HPDE6-E6E7 (cell line): ENCODE measurements around the gene JPH3.
"Not testable (repeated sequence)": the region's sequence is repeated elsewhere in the genome, so short reads cannot be mapped to it uniquely, and the experiment has no call there.

Source experiments
- DNase-seq: peaks from one replicate; pipeline ENCODE4 v3.0.0; 2011; ENCODE audit warnings: missing footprints; ENCODE audit errors: extremely low spot score

Gene JPH3

GRCh38 chr16:87575027-87575804 lies 27.1 kb upstream of the JPH3 start:
- DNase-seq = no peak

GRCh38 chr16:87576171-87576570 lies 26.1 kb upstream of the JPH3 start:
- DNase-seq = no peak

- DNase-seq = not testable (repeated sequence)
Measured at GRCh38 chr16:87578142-87578930, 24.0 kb upstream of the JPH3 start.

GRCh38 chr16:87579691-87580090 lies 22.6 kb upstream of the JPH3 start:
- no peak for DNase-seq

- DNase-seq = no peak
Measured at GRCh38 chr16:87580855-87581261, 21.4 kb upstream of the JPH3 start.

GRCh38 chr16:87581857-87582215 lies 20.5 kb upstream of the JPH3 start:
- peak; percentile 93 for DNase-seq

- DNase-seq = no peak
Measured at GRCh38 chr16:87582216-87582965, 19.9 kb upstream of the JPH3 start.

GRCh38 chr16:87582966-87583325 lies 19.4 kb upstream of the JPH3 start:
- DNase-seq = no peak

- no peak for DNase-seq
Measured at GRCh38 chr16:87583453-87584131, 18.7 kb upstream of the JPH3 start.

GRCh38 chr16:87584271-87584670 lies 18.0 kb upstream of the JPH3 start:
- no peak for DNase-seq

GRCh38 chr16:87584975-87585374 lies 17.3 kb upstream of the JPH3 start:
- no peak for DNase-seq

GRCh38 chr16:87585442-87586200 lies 16.7 kb upstream of the JPH3 start:
- no peak for DNase-seq

GRCh38 chr16:87586201-87586782 lies 16.0 kb upstream of the JPH3 start:
- no peak for DNase-seq

GRCh38 chr16:87587636-87588035 lies 14.7 kb upstream of the JPH3 start:
- DNase-seq = no peak

- DNase-seq = no peak
Measured at GRCh38 chr16:87592018-87592712, 10.1 kb upstream of the JPH3 start.

GRCh38 chr16:87593710-87594258 lies 8.5 kb upstream of the JPH3 start:
- DNase-seq = no peak

- no peak for DNase-seq
Measured at GRCh38 chr16:87595712-87596111, 6.6 kb upstream of the JPH3 start.

GRCh38 chr16:87597324-87597830 lies 4.9 kb upstream of the JPH3 start:
- DNase-seq = no peak

GRCh38 chr16:87598431-87598830 lies 3.9 kb upstream of the JPH3 start:
- no peak for DNase-seq

- DNase-seq = no peak
Measured at GRCh38 chr16:87600246-87600645, 2.1 kb upstream of the JPH3 start.
